Measurements from ENCODE around the gene GRM5.
A peak's percentile ranks its signal among the peaks of the same experiment; 100 is the strongest.

GRM5 gene

GRCh38 chr11:88521399-88521798 lies 544.4 kb downstream of the GRM5 start:
- Histone ChIP-seq H3K9ac (ENCODE audit: low read length) (no peak overlapping the region), H3K4me1 (ENCODE audit: control insufficient read depth, insufficient read depth, low read length) (peaks cover 11% of the 10 kb centered on the region; the same call in 1 of the 2 replicates), H3K9me3 (ENCODE audit: control insufficient read depth, insufficient read depth, low read depth, low read length) (no peaks in the 10 kb centered on the region), H3K4me3 (ENCODE audit: low read depth, low read length) (no peak overlapping the region), H3K27me3 (ENCODE audit: control insufficient read depth, insufficient read depth, low read length) (no peaks in the 10 kb centered on the region), H3K36me3 (ENCODE audit: control insufficient read depth, insufficient read depth, low read length) (no peaks in the 10 kb centered on the region), H3K27ac (ENCODE audit: low read depth, low read length) (no peak overlapping the region)

- Histone ChIP-seq H3K4me3 (ENCODE audit: low read depth, low read length) (no peak overlapping the region), H3K9ac (ENCODE audit: low read length) (no peak overlapping the region), H3K4me1 (ENCODE audit: control insufficient read depth, insufficient read depth, low read length) (peaks cover 11% of the 10 kb centered on the region; the same call in 1 of the 2 replicates), H3K27ac (ENCODE audit: low read depth, low read length) (no peak overlapping the region), H3K27me3 (ENCODE audit: control insufficient read depth, insufficient read depth, low read length) (no peaks in the 10 kb centered on the region), H3K36me3 (ENCODE audit: control insufficient read depth, insufficient read depth, low read length) (no peaks in the 10 kb centered on the region), H3K9me3 (ENCODE audit: control insufficient read depth, insufficient read depth, low read depth, low read length) (no peaks in the 10 kb centered on the region)
Observed at GRCh38 chr11:88520391-88520790, 545.4 kb downstream of the GRM5 start.

- Histone ChIP-seq H3K27ac (ENCODE audit: low read depth, low read length) (no peak overlapping the region), H3K9ac (ENCODE audit: low read length) (no peak overlapping the region), H3K27me3 (ENCODE audit: control insufficient read depth, insufficient read depth, low read length) (peaks cover 3% of the 10 kb centered on the region; the same call in 1 of the 2 replicates), H3K4me3 (ENCODE audit: low read depth, low read length) (no peak overlapping the region), H3K36me3 (ENCODE audit: control insufficient read depth, insufficient read depth, low read length) (no peaks in the 10 kb centered on the region), H3K4me1 (ENCODE audit: control insufficient read depth, insufficient read depth, low read length) (no peaks in the 10 kb centered on the region), H3K9me3 (ENCODE audit: control insufficient read depth, insufficient read depth, low read depth, low read length) (no peaks in the 10 kb centered on the region)
Observed at GRCh38 chr11:88515002-88515401, 550.8 kb downstream of the GRM5 start.

GRCh38 chr11:88511006-88511405 lies 554.8 kb downstream of the GRM5 start:
- peaks cover 32% of the 10 kb centered on the region for H3K27me3 ChIP-seq (ENCODE audit: control insufficient read depth, insufficient read depth, low read length)
- H3K36me3 ChIP-seq (ENCODE audit: control insufficient read depth, insufficient read depth, low read length), result no peaks in the 10 kb centered on the region
- H3K27ac ChIP-seq (ENCODE audit: low read depth, low read length), result no peak overlapping the region
- no peaks in the 10 kb centered on the region; the same call in 1 of the 2 replicates for H3K4me1 ChIP-seq (ENCODE audit: control insufficient read depth, insufficient read depth, low read length)
- no peak overlapping the region for H3K9ac ChIP-seq (ENCODE audit: low read length)
- H3K9me3 ChIP-seq (ENCODE audit: control insufficient read depth, insufficient read depth, low read depth, low read length), result no peaks in the 10 kb centered on the region
- H3K4me3 ChIP-seq (ENCODE audit: low read depth, low read length), result no peak overlapping the region

- Histone ChIP-seq H3K4me3 (ENCODE audit: low read depth, low read length) (peak overlapping the region; percentile 49), H3K9ac (ENCODE audit: low read length) (peak overlapping the region; percentile 28), H3K27me3 (ENCODE audit: control insufficient read depth, insufficient read depth, low read length) (peaks cover 32% of the 10 kb centered on the region), H3K4me1 (ENCODE audit: control insufficient read depth, insufficient read depth, low read length) (no peaks in the 10 kb centered on the region; the same call in 1 of the 2 replicates), H3K9me3 (ENCODE audit: control insufficient read depth, insufficient read depth, low read depth, low read length) (no peaks in the 10 kb centered on the region), H3K36me3 (ENCODE audit: control insufficient read depth, insufficient read depth, low read length) (no peaks in the 10 kb centered on the region), H3K27ac (ENCODE audit: low read depth, low read length) (no peak overlapping the region)
Observed at GRCh38 chr11:88508759-88509581, 556.8 kb downstream of the GRM5 start.

- Histone ChIP-seq H3K4me3 (ENCODE audit: low read depth, low read length) (peak overlapping the region; percentile 49), H3K36me3 (ENCODE audit: control insufficient read depth, insufficient read depth, low read length) (no peaks in the 10 kb centered on the region), H3K9ac (ENCODE audit: low read length) (peak overlapping the region; percentile 28), H3K9me3 (ENCODE audit: control insufficient read depth, insufficient read depth, low read depth, low read length) (no peaks in the 10 kb centered on the region), H3K27me3 (ENCODE audit: control insufficient read depth, insufficient read depth, low read length) (peaks cover 32% of the 10 kb centered on the region), H3K4me1 (ENCODE audit: control insufficient read depth, insufficient read depth, low read length) (no peaks in the 10 kb centered on the region; the same call in 1 of the 2 replicates), H3K27ac (ENCODE audit: low read depth, low read length) (no peak overlapping the region)
Observed at GRCh38 chr11:88508418-88508758, 557.4 kb downstream of the GRM5 start.

GRCh38 chr11:88507771-88508417 lies 557.9 kb downstream of the GRM5 start:
- Histone ChIP-seq H3K4me3 (ENCODE audit: low read depth, low read length) (peak overlapping the region; percentile 49), H3K36me3 (ENCODE audit: control insufficient read depth, insufficient read depth, low read length) (no peaks in the 10 kb centered on the region), H3K27me3 (ENCODE audit: control insufficient read depth, insufficient read depth, low read length) (peaks cover 32% of the 10 kb centered on the region), H3K9me3 (ENCODE audit: control insufficient read depth, insufficient read depth, low read depth, low read length) (no peaks in the 10 kb centered on the region), H3K27ac (ENCODE audit: low read depth, low read length) (no peak overlapping the region), H3K9ac (ENCODE audit: low read length) (no peak overlapping the region), H3K4me1 (ENCODE audit: control insufficient read depth, insufficient read depth, low read length) (no peaks in the 10 kb centered on the region; the same call in 1 of the 2 replicates)

- no peaks in the 10 kb centered on the region for H3K36me3 ChIP-seq (ENCODE audit: control insufficient read depth, insufficient read depth, low read length)
- no peak overlapping the region for H3K9ac ChIP-seq (ENCODE audit: low read length)
- no peaks in the 10 kb centered on the region for H3K27me3 ChIP-seq (ENCODE audit: control insufficient read depth, insufficient read depth, low read length)
- no peaks in the 10 kb centered on the region; the same call in 1 of the 2 replicates for H3K4me1 ChIP-seq (ENCODE audit: control insufficient read depth, insufficient read depth, low read length)
- H3K9me3 ChIP-seq (ENCODE audit: control insufficient read depth, insufficient read depth, low read depth, low read length), result no peaks in the 10 kb centered on the region
- no peak overlapping the region for H3K4me3 ChIP-seq (ENCODE audit: low read depth, low read length)
- H3K27ac ChIP-seq (ENCODE audit: low read depth, low read length), result no peak overlapping the region
Observed at GRCh38 chr11:88501541-88501940, 564.2 kb downstream of the GRM5 start.

- no peak overlapping the region for H3K9ac ChIP-seq (ENCODE audit: low read length)
- no peak overlapping the region for H3K27ac ChIP-seq (ENCODE audit: low read depth, low read length)
- H3K36me3 ChIP-seq (ENCODE audit: control insufficient read depth, insufficient read depth, low read length), result no peaks in the 10 kb centered on the region
- H3K4me3 ChIP-seq (ENCODE audit: low read depth, low read length), result no peak overlapping the region
- no peaks in the 10 kb centered on the region for H3K27me3 ChIP-seq (ENCODE audit: control insufficient read depth, insufficient read depth, low read length)
- H3K4me1 ChIP-seq (ENCODE audit: control insufficient read depth, insufficient read depth, low read length), result no peaks in the 10 kb centered on the region
- no peaks in the 10 kb centered on the region for H3K9me3 ChIP-seq (ENCODE audit: control insufficient read depth, insufficient read depth, low read depth, low read length)
Observed at GRCh38 chr11:88495836-88496235, 569.9 kb downstream of the GRM5 start.

GRCh38 chr11:88494848-88495247 lies 570.9 kb downstream of the GRM5 start:
- Histone ChIP-seq H3K36me3 (ENCODE audit: control insufficient read depth, insufficient read depth, low read length) (no peaks in the 10 kb centered on the region), H3K27me3 (ENCODE audit: control insufficient read depth, insufficient read depth, low read length) (no peaks in the 10 kb centered on the region), H3K27ac (ENCODE audit: low read depth, low read length) (no peak overlapping the region), H3K9ac (ENCODE audit: low read length) (no peak overlapping the region), H3K4me3 (ENCODE audit: low read depth, low read length) (no peak overlapping the region), H3K9me3 (ENCODE audit: control insufficient read depth, insufficient read depth, low read depth, low read length) (no peaks in the 10 kb centered on the region), H3K4me1 (ENCODE audit: control insufficient read depth, insufficient read depth, low read length) (no peaks in the 10 kb centered on the region)

GRCh38 chr11:88491674-88492073 lies 574.1 kb downstream of the GRM5 start:
- Histone ChIP-seq H3K27ac (ENCODE audit: low read depth, low read length) (no peak overlapping the region), H3K27me3 (ENCODE audit: control insufficient read depth, insufficient read depth, low read length) (no peaks in the 10 kb centered on the region), H3K9me3 (ENCODE audit: control insufficient read depth, insufficient read depth, low read depth, low read length) (no peaks in the 10 kb centered on the region), H3K4me3 (ENCODE audit: low read depth, low read length) (no peak overlapping the region), H3K36me3 (ENCODE audit: control insufficient read depth, insufficient read depth, low read length) (no peaks in the 10 kb centered on the region), H3K9ac (ENCODE audit: low read length) (no peak overlapping the region), H3K4me1 (ENCODE audit: control insufficient read depth, insufficient read depth, low read length) (no peaks in the 10 kb centered on the region)
